NCI-H2029 treated with DMSO at 0.1 percent for 48 hours (cell line): ENCODE data around the gene MEAK7.

Experiments
- DNase-seq: peaks from one replicate; lab custom pipeline; 2025; lab: John Stamatoyannopoulos, UW

Gene MEAK7

GRCh38 chr16:84511831-84512230, 7.4 kb upstream of the MEAK7 start:
- DNase-seq, result no peak

DNA sequence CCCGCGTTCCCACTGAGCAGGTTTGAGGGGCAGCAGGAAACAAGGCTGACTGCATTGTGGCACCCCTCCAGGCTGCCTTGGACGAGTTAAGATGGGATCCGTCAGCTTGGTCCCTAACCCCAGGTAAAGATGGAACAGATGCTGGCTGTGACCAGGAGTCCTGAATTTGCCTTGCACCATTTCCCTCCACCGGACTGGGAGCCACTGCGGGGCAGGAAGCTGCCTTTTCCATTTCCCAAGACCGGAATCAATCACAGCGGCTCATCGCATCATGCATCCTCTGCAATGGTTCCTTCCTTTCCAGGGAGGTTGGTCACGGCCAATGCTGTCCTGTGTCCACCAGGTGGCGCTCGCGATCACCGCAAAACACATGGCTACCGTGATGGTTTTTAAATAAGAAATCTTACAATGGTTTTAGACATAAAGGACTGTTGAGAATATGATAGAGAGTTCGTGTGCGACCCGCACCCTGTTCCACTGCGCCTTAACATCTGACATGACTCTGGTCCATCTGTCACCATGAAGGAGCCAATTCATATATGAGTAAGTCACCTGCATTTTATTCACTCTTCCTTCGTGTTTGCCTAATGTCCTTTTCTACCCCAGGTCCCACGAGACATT, 6.8 kb upstream of the MEAK7 start:
- DNase-seq, result peak; percentile 13

- no peak for DNase-seq
Measured at GRCh38 chr16:84509032-84509950, 4.8 kb upstream of the MEAK7 start.

DNA sequence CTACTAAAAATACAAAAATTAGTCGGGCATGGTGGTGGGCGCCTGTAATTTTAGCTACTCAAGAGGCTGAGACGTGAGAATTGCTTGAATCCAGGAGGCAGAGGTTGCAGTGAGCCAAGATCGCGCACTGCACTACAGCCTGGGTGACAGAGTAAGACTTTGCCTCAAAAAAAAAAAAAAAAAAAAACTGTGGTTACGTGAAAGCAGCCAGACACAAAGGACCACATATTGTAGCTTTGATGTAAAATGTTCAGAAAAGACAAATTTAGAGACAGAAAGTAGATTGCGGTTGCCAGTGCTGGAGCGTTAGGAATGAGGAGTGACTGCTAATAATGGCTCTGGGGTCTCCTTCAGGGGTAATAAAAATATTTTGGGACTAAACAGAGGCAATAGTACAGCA, 4.0 kb upstream of the MEAK7 start:
- DNase-seq, result no peak

GRCh38 chr16:84507011-84507982, 2.8 kb upstream of the MEAK7 start:
- DNase-seq, result no peak

- no peak for DNase-seq
Measured at GRCh38 chr16:84505249-84506187, 1.1 kb upstream of the MEAK7 start.

DNA sequence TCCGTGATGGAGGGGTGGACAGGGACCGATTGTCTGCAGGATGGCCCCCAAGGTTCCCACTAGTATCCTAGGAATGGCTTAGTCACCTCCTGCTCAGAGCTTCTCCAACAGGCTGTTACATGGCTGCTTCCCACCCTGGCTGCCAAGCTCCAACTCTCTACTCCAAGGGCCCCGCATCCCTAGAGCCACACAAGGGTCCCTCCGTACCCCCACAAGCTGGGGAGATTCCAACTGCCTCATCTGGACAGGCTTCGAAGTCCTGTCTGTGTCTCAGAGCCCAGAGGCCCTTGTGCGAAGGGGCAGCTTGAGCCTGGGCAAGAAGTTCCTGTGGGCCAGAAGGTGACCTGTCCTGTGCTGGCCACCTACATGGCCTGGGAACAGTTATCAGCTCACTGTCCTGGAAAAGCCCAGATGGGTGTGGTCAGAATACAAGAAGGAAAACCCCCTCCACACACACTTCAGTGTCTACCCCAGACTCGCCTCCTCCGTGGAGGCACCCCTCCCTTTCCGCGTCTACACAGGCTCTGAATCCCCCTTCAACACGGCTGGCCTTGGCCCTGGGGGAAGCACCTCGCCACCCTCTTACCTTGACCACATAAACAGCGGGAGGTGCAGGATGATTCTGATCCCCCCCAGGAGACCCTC, 586 bp downstream of the MEAK7 start:
- DNase-seq, result no peak

- DNase-seq, result no peak
Measured at GRCh38 chr16:84502581-84502980, 1.9 kb downstream of the MEAK7 start.

GRCh38 chr16:84502075-84502474, 2.4 kb downstream of the MEAK7 start:
- DNase-seq, result no peak

DNA sequence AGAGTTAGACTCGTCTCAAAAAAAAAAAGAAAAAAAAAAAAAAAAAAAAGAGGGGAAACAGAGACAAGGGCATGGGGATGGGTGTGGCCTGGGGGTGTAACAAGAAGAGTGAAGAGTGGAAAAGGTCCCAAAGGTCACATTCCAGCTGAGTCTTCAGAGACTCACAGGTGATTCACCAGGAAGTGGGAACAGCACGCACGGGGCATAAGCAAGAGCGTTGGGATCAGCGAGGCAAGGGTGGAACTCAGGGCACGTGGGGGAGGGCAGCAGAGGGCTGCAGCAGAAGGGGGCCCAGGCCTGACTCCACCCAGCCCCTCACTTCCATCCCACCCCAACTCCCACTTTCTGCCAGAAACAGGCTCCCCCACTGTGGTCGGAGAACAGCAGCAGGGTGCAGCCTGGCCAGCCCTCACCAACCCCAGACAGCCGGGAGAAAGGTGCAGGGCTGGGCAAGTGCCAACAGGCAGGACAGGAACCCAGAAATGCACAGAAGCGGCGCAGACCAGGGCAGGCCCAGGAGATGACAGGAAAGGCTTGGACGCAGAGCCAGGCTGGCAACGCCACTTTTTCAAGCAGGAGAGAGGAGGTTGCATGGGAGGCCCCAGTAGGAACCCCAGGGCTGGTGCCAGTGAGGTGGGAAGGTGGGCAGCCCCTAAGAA, 3.3 kb downstream of the MEAK7 start:
- no peak for DNase-seq

DNA sequence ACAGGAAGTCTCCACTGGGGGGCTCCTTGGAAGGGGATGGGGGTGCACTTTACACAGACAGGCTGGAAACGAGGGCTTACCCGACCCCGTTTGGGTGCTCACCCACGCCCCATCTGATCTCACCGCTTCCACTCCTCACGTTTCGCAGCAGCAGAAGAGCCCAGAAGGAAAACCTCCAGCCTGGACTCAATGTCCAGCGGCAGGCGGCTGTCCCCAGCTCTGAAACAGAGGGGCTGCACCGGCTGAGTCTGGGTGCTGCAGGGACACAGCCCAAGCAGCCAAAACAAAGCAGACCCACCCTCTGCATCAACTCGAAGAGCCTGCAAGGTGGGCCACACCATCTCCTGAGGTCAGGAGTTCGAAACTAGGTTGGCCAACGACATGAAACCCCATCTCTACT, 3.9 kb downstream of the MEAK7 start:
- no peak for DNase-seq

DNA sequence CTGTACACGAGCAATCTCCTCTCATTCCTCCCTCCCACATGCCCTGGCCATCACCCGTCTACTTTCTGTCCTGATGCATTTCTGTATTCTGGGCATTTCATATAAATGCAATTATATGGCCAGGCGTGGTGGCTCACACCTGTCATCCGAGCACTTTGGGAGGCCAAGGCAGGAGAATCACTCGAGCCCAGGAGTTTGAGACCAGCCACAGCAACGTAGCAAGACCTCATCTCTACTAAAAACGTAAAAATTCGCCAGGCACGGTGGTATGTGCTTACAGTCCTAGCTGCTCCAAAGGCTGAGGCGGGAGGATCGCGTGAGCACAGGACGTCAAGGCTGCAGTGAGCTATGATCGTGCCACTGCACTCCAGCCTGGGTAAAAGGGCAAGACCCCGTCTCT, 4.8 kb downstream of the MEAK7 start:
- DNase-seq, result no peak

DNA sequence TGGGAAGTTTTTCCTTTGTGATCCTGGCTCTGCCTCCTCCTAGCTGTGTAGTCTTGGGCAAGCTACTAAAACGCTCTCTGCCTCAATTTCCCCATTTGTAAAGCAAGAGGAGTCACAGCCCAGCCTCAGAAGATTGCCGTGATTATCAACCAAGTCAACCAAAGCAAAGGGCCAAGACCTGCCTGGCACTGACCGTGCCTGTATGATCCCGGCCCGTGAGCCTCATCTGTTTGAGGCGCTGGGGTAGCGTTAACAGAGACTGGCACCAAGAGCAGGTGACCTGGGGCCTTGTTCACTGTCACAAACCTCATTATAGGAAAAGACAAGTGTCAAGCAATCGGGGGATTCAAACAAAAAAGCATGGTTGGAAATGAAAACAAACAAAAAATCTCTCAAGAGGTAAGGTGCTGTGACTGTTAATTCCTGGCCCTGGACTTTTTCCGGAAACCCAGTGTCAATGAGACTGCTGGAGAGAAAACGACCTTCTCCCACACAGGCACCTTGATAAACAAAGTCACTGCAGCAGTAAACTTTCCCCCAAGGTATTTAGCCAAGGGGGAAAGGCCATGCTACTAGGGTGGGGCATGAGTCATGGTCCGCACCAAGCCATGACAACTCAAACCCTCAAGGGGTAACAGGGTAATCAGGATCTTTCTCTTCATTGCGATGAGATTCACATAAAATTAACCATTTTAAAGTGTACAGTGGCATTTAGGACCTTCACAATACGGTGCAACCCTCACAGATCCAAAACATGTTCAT, 5.4 kb downstream of the MEAK7 start:
- DNase-seq, result no peak

GRCh38 chr16:84498223-84498610, 6.2 kb downstream of the MEAK7 start:
- DNase-seq, result no peak

- no peak for DNase-seq
Measured at GRCh38 chr16:84497418-84498222, 6.8 kb downstream of the MEAK7 start.

DNA sequence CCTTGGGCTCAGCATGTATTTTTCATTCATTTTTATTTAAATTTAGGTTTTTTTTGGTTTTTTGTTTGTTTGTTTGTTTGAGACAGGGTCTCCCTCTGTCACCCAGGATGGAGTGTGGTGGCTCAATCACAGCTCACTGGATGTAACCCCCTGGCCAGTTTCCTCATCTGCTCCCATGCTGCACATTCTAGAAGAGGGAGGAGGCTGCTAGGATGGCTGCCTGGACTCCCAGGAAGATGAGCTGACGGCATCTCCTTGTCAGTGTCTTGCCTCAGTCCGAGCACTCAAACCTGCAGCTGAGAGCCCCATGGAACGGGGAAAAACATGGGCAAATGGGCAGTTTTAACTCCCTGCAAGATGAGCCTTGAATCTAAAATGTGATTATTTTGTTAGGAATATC, 7.5 kb downstream of the MEAK7 start:
- no peak for DNase-seq

- no peak for DNase-seq
Measured at GRCh38 chr16:84495506-84495905, 9.0 kb downstream of the MEAK7 start.

DNA sequence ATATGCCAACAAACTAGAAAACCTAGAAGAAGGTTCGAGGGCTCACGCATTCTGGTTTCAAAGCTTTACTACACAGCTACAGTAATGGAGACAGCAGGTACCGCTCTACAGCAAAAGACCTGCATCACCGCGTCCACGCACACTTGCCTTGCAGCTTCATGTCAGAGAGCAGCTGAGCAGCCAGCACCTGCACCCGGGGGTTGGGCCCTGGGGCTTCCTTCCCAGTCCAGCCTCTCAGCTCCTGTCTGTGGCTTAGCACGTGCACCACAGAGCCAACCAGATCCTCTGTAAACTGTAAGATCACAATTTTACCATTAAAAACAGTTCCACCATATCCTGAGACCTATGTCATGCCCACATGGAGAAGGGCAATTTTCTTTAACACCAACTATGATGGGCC, 15.3 kb downstream of the MEAK7 start:
- DNase-seq, result no peak

DNA sequence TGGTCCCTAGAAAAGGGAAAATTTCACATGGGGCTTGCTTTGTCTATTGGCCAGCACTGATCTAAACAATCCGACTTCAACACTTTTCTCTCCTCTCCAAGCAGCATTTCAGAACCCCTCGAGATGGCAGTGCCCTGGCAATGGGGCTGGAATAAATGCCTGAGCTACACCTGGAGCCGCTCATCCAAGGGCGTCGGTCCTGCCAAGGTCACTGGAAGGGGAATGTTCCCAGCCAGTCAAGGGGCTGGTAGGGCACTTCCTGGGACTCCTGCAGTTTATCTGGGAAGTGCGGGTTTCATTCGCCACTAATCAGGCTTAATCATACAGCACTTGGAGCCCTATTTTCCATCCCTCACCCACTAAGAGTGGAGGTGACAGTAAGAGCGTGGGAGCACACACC, 17.1 kb downstream of the MEAK7 start:
- no peak for DNase-seq
